Activated CD4-positive, alpha-beta T cell treated with anti-CD3 and anti-CD28 coated beads for 36 hours (primary cell): Measurements from ENCODE around the gene CEACAM18. TPM values are rescaled to one million over a fixed set of nuclear protein-coding genes. Genes with fewer than 3 reads are reported as not detected.

Experiments
- ATAC-seq: fragments of 200-7000 bp; cut with Tn5 transposase; one replicate; pipeline ENCODE4 v1.10.0; 2021; ENCODE audit warnings: mild to moderate bottlenecking, moderate library complexity
- CTCF ChIA-PET: fragments of 350-600 bp; sonication (Branson Sonifier 250); formaldehyde crosslinking; loops from one replicate; lab custom pipeline; 2021; ENCODE audit warnings: antibody characterized with exemption; lab: Charles Lee
- POLR2A ChIA-PET: fragments of 350-600 bp; sonication (Branson Sonifier 250); formaldehyde crosslinking; loops from one replicate; lab custom pipeline; 2021; ENCODE audit warnings: antibody characterized with exemption, inconsistent platforms; lab: Charles Lee
- DNase-seq: peaks from one replicate; pipeline ENCODE4 v3.0.0-alpha.2; 2020
- H3K27ac Mint-ChIP-seq: one replicate; pipeline ENCODE4 v1.8.0; 2021; ENCODE audit warnings: mixed read lengths
- H3K27me3 Mint-ChIP-seq: one replicate; pipeline ENCODE4 v1.8.0; 2021; ENCODE audit warnings: mixed read lengths
- H3K36me3 Mint-ChIP-seq: one replicate; pipeline ENCODE4 v1.8.0; 2021; ENCODE audit warnings: low read depth, mixed read lengths
- H3K4me1 Mint-ChIP-seq: one replicate; pipeline ENCODE4 v1.8.0; 2021; ENCODE audit warnings: mixed read lengths
- H3K4me3 Mint-ChIP-seq: one replicate; pipeline ENCODE4 v1.8.0; 2021; ENCODE audit warnings: mild to moderate bottlenecking, moderate library complexity, mixed read lengths
- H3K9me3 Mint-ChIP-seq: one replicate; pipeline ENCODE4 v1.8.0; 2021; ENCODE audit warnings: low read depth, mixed read lengths
- intact Hi-C, 2 experiments: fragments of 100-400 bp; cut with DNase I in 1 of 2; cut with micrococcal nuclease in 1 of 2; formaldehyde crosslinking; loops; one replicate each; pipeline versions ENCODE4 v1.14.2 to v1.15.1; 2022 to 2024; cut with DNase I, micrococcal nuclease
- total RNA-seq, 2 experiments: library from RNA; stranded (reverse); gene quantifications; one replicate each; pipeline ENCODE4 v1.2.3, GENCODE V29; 2021

The CEACAM18 gene
- total RNA-seq, 2 experiments from 2014 or later, result not detected

- ChIA-PET POLR2A (no interaction called here), CTCF (interaction anchor here (0.5 to 1.4 kb wide), 4 partner anchors 16 to 515 kb away, joined by 3 to 4 read pairs (median 3); no protein-coding TSS in a partner anchor)
- H3K27ac Mint-ChIP-seq, result no peak within 1 kb of the TSS
- H3K27me3 Mint-ChIP-seq, result peaks cover 46% of the 10 kb centered on the region
- no peaks in the 10 kb centered on the region for H3K36me3 Mint-ChIP-seq
- intact Hi-C loops, result no loop called here
- ATAC-seq, result peak; percentile 71
- no peak within 1 kb of the TSS for H3K4me3 Mint-ChIP-seq
- H3K4me1 Mint-ChIP-seq, result peaks cover 9% of the 10 kb centered on the region
- peak; percentile 46 for DNase-seq
- no peaks in the 10 kb centered on the region for H3K9me3 Mint-ChIP-seq
Observed at GRCh38 chr19:51531349-51532315, 53.3 kb downstream of the CEACAM18 start, which contains the start of gene SIGLEC6. TSS of gene SIGLEC6 (minus strand) at chr19:51531670. CDS start at chr19:51531648, 22 bp downstream.

GRCh38 chr19:51535535-51535934 is 57.2 kb downstream of the CEACAM18 start:
- no peaks in the 10 kb centered on the region for H3K9me3 Mint-ChIP-seq
- no peak overlapping the region for H3K27ac Mint-ChIP-seq
- ChIA-PET POLR2A (interaction anchor here (0.6 kb wide), 1 partner anchor 56 kb away, joined by 3 read pairs; no protein-coding TSS in a partner anchor), CTCF (interaction anchor here (0.7 kb wide), 2 partner anchors 121 to 214 kb away, joined by 3 read pairs; no protein-coding TSS in a partner anchor)
- no peak overlapping the region for H3K4me3 Mint-ChIP-seq
- ATAC-seq (no peak), DNase-seq (no peak)
- peaks cover 56% of the 10 kb centered on the region for H3K27me3 Mint-ChIP-seq
- intact Hi-C loops, result no loop called here
- H3K36me3 Mint-ChIP-seq, result no peaks in the 10 kb centered on the region
- H3K4me1 Mint-ChIP-seq, result peaks cover 9% of the 10 kb centered on the region

- Mint-ChIP-seq H3K4me3 (no peak overlapping the region), H3K9me3 (no peaks in the 10 kb centered on the region), H3K27me3 (peaks cover 48% of the 10 kb centered on the region), H3K4me1 (no peaks in the 10 kb centered on the region), H3K36me3 (no peaks in the 10 kb centered on the region), H3K27ac (no peak overlapping the region)
- ATAC-seq (no peak), DNase-seq (no peak)
- intact Hi-C loops, result no loop called here
- POLR2A ChIA-PET, result interaction anchor here (0.6 kb wide), 1 partner anchor 144 kb away, joined by 4 read pairs; no protein-coding TSS in a partner anchor
- CTCF ChIA-PET, result interaction anchor here (1.0 kb wide), 1 partner anchor 25 kb away, joined by 3 read pairs; no protein-coding TSS in a partner anchor
Observed at GRCh38 chr19:51539821-51540366, 61.6 kb downstream of the CEACAM18 start.

Other genes with a start within 250 kb of the CEACAM18 start
- gene SIGLECL1, start 227.5 kb upstream of the CEACAM18 start, total RNA-seq, result not detected
- gene IGLON5, start 166.9 kb upstream of the CEACAM18 start, total RNA-seq, result under 1 TPM; 0.18 to 0.28 TPM
- 1 to 10 TPM; 4.5 to 4.6 TPM for gene VSIG10L, start 136.4 kb upstream of the CEACAM18 start, total RNA-seq
- 100 to 1,000 TPM; 108 to 172 TPM for gene ETFB, start 112.2 kb upstream of the CEACAM18 start, total RNA-seq
- 1 to 10 TPM; 3.2 to 4.9 TPM for gene CLDND2, start 109.5 kb upstream of the CEACAM18 start, total RNA-seq
- 100 to 1,000 TPM in 1 of 2 experiments, 10 to 100 TPM in 1; 92.1 to 125 TPM for gene NKG7, start 105.9 kb upstream of the CEACAM18 start, total RNA-seq
- gene LIM2, start 90.6 kb upstream of the CEACAM18 start, total RNA-seq, result under 1 TPM in 1 of 2 experiments, not detected in 1; 0.27 TPM
- under 1 TPM in 1 of 2 experiments, not detected in 1; 0.33 TPM for gene C19orf84, start 87.9 kb upstream of the CEACAM18 start, total RNA-seq
- under 1 TPM; 0.48 to 0.65 TPM for gene SIGLEC10, start 60.9 kb upstream of the CEACAM18 start, total RNA-seq
- gene SIGLEC8, start 20.1 kb upstream of the CEACAM18 start, total RNA-seq, result not detected
- 1 to 10 TPM; 1.2 to 1.9 TPM for gene SIGLEC12, start 23.3 kb downstream of the CEACAM18 start, total RNA-seq
- gene SIGLEC6, start 53.1 kb downstream of the CEACAM18 start, total RNA-seq, result not detected
- gene ZNF175, start 92.7 kb downstream of the CEACAM18 start, total RNA-seq, result 1 to 10 TPM; 5.9 to 9.6 TPM
- not detected for gene SIGLEC5, start 151.9 kb downstream of the CEACAM18 start, total RNA-seq
- not detected for gene SIGLEC14, start 168.3 kb downstream of the CEACAM18 start, total RNA-seq
- 1 to 10 TPM; 8.3 to 9.1 TPM for gene SPACA6, start 214.8 kb downstream of the CEACAM18 start, total RNA-seq
- gene HAS1, start 245.5 kb downstream of the CEACAM18 start, total RNA-seq, result not detected